Measurements from ENCODE around the gene PARD3.

- TF ChIP-seq POLR2A (IDR thresholded peaks at IDR 0.05), result no peak
- TF ChIP-seq, protein P1, sequence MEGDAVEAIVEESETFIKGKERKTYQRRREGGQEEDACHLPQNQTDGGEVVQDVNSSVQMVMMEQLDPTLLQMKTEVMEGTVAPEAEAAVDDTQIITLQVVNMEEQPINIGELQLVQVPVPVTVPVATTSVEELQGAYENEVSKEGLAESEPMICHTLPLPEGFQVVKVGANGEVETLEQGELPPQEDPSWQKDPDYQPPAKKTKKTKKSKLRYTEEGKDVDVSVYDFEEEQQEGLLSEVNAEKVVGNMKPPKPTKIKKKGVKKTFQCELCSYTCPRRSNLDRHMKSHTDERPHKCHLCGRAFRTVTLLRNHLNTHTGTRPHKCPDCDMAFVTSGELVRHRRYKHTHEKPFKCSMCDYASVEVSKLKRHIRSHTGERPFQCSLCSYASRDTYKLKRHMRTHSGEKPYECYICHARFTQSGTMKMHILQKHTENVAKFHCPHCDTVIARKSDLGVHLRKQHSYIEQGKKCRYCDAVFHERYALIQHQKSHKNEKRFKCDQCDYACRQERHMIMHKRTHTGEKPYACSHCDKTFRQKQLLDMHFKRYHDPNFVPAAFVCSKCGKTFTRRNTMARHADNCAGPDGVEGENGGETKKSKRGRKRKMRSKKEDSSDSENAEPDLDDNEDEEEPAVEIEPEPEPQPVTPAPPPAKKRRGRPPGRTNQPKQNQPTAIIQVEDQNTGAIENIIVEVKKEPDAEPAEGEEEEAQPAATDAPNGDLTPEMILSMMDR (IDR thresholded peaks at IDR 0.05), result no peak
- no peak for TF ChIP-seq EP300 (IDR thresholded peaks at IDR 0.05)
Measured at GRCh38 chr10:34080485-34081346, 734.4 kb downstream of the PARD3 start.
